Measurements from ENCODE around the gene HNRNPA0. TPM values are rescaled to one million over a fixed set of nuclear protein-coding genes. Genes with fewer than 3 reads are reported as not detected.

Gene HNRNPA0
- total RNA-seq, 4 donors from 2014 or later: 6.0 to 10.8 (median 9.0) TPM

DNA sequence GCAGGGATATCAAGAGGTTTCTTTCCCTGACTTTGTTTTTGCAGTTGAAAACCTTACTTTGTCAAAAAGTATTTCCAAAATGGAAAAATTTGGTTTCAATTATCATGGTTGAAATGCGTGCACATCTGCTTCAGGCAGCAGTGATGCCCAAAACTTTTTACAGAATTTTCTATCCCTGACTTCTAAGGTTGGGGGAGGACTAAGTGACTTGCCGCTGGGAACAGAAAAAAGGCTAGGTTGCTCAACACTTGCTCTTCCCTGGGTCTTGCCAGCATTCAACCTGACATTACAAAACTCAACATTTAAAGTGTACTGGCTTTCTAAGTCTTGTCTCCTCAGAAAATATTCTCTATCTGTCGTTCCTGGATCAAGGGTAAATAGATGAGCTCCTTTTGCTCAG, 23.0 kb downstream of the HNRNPA0 start:
- Histone ChIP-seq H3K9me3 (no peaks in the 10 kb centered on the region), H3K36me3 (no peaks in the 10 kb centered on the region), H3K27me3 (no peaks in the 10 kb centered on the region), H3K27ac (no peak overlapping the region), H3K4me3 (no peak overlapping the region), H3K4me1 (peaks cover 0 to 17% (median 14%) of the 10 kb centered on the region in 4 donors)
- WGBS, 2 donors (ENCODE audit: low coverage in 1 of 2): 86 to 88% methylated on average over 2 to 3 of the region's 3 CpGs
- TF ChIP-seq, protein P1, sequence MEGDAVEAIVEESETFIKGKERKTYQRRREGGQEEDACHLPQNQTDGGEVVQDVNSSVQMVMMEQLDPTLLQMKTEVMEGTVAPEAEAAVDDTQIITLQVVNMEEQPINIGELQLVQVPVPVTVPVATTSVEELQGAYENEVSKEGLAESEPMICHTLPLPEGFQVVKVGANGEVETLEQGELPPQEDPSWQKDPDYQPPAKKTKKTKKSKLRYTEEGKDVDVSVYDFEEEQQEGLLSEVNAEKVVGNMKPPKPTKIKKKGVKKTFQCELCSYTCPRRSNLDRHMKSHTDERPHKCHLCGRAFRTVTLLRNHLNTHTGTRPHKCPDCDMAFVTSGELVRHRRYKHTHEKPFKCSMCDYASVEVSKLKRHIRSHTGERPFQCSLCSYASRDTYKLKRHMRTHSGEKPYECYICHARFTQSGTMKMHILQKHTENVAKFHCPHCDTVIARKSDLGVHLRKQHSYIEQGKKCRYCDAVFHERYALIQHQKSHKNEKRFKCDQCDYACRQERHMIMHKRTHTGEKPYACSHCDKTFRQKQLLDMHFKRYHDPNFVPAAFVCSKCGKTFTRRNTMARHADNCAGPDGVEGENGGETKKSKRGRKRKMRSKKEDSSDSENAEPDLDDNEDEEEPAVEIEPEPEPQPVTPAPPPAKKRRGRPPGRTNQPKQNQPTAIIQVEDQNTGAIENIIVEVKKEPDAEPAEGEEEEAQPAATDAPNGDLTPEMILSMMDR (IDR thresholded peaks at IDR 0.05): no peak
- in situ Hi-C loops (cut with MboI; ENCODE audit: low pct_ligation_motif_present in 1 of 4, low pct_unique_long_range_greater_than_20kb in 1 of 4, low sequenced_read_pairs in 3 of 4): loop anchor here in 2 of 4 donors (10.0 to 25.0 kb wide), 2 partner anchors 76 to 94 kb away; no protein-coding TSS in a partner anchor
- no peak for DNase-seq
- intact Hi-C loops (cut with DNase I; ENCODE audit: low total_unique reads): no loop called here

DNA sequence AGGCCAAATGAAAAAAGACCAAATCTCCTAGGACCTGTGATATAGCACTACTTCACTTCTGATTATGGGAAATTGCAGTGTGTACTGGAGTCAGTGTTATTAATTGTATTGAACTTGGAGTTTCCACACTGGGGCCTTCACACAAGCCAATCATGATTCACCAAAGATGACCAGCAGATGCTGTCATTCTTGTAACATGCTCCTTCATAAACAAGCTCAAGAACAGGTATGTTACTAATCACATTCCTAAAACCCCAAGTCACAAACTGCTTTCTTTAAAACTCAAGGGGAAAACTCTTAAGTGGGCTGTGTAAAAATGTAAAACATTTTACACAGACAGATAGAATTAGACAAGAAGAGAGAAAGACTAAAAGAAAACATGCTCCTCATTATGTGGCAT, 23.8 kb downstream of the HNRNPA0 start:
- H3K36me3 ChIP-seq: no peaks in the 10 kb centered on the region
- H3K4me3 ChIP-seq: no peak overlapping the region
- no peak for DNase-seq
- H3K4me1 ChIP-seq: peaks cover 0 to 9% (median 6%) of the 10 kb centered on the region in 4 donors
- TF ChIP-seq POLR2AphosphoS5 (IDR thresholded peaks at IDR 0.05) (no peak), POLR2A (IDR thresholded peaks at IDR 0.05) (no peak), EP300 (IDR thresholded peaks at IDR 0.05; ENCODE audit: low read depth) (no peak)
- TF ChIP-seq, protein P1 (IDR thresholded peaks at IDR 0.05): no peak
- H3K9me3 ChIP-seq: no peaks in the 10 kb centered on the region
- H3K27me3 ChIP-seq: no peaks in the 10 kb centered on the region
- in situ Hi-C loops (cut with MboI; ENCODE audit: low pct_ligation_motif_present in 1 of 4, low pct_unique_long_range_greater_than_20kb in 1 of 4, low sequenced_read_pairs in 3 of 4) (loop anchor here in 2 of 4 donors (10.0 to 25.0 kb wide), 2 partner anchors 76 to 93 kb away; no protein-coding TSS in a partner anchor), intact Hi-C loops (cut with DNase I; ENCODE audit: low total_unique reads) (no loop called here)
- H3K27ac ChIP-seq: no peak overlapping the region

DNA sequence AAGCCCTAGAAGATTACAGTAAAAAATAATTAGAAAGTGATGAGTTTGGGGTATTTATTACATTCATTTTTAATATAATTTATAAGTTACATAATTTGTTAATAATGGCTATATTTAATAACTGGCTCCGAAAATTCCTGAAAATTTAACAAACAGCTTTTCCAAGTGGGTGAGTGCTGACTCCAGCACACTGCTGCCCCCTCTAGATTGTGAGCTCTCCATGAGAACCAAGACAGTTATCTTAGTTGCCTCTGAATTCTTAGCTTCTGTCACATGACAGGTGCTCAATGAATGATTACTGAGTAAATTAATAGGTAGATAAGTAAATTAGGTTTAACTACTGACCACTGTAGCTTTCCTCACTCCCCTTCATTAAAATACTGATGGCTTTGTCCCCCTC, 26.1 kb downstream of the HNRNPA0 start:
- WGBS, 2 donors (ENCODE audit: low coverage in 1 of 2): 60 to 80% methylated on average over 1 of the region's 1 CpG
- no peak overlapping the region for H3K4me3 ChIP-seq
- no peak overlapping the region for H3K27ac ChIP-seq
- TF ChIP-seq POLR2AphosphoS5 (IDR thresholded peaks at IDR 0.05) (no peak), EP300 (IDR thresholded peaks at IDR 0.05; ENCODE audit: low read depth) (no peak), POLR2A (IDR thresholded peaks at IDR 0.05) (no peak)
- TF ChIP-seq, protein P1 (IDR thresholded peaks at IDR 0.05): no peak
- in situ Hi-C loops (cut with MboI; ENCODE audit: low pct_ligation_motif_present in 1 of 4, low pct_unique_long_range_greater_than_20kb in 1 of 4, low sequenced_read_pairs in 3 of 4) (loop anchor here in 1 of 4 donors (25.0 kb wide), 1 partner anchor 91 kb away; no protein-coding TSS in a partner anchor), intact Hi-C loops (cut with DNase I; ENCODE audit: low total_unique reads) (no loop called here)
- no peaks in the 10 kb centered on the region for H3K27me3 ChIP-seq
- H3K36me3 ChIP-seq: no peaks in the 10 kb centered on the region
- H3K4me1 ChIP-seq: no peaks in the 10 kb centered on the region
- H3K9me3 ChIP-seq: no peaks in the 10 kb centered on the region
- no peak for DNase-seq

DNA sequence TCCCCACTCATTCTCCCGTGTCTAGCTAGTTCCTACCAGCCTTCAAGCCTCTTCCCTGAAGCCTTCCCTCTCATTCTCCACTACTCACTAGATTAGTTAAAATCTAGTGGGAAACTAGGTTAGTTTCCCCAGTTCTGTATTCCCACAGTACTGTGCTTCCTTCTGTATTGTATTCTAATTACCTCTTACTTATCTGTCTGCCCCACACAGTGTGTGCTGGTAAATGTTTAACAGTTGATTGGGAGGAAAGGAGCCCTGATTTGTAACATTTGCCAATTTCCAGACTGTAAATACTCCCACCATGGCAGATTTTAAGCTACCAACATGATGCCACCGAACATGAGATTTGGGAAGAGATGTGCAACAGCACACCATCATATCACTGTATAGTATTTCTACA, 26.5 kb downstream of the HNRNPA0 start:
- Histone ChIP-seq H3K27ac (no peak overlapping the region), H3K9me3 (no peaks in the 10 kb centered on the region), H3K36me3 (no peaks in the 10 kb centered on the region), H3K4me3 (no peak overlapping the region), H3K4me1 (no peaks in the 10 kb centered on the region), H3K27me3 (no peaks in the 10 kb centered on the region)
- in situ Hi-C loops (cut with MboI; ENCODE audit: low pct_ligation_motif_present in 1 of 4, low pct_unique_long_range_greater_than_20kb in 1 of 4, low sequenced_read_pairs in 3 of 4) (loop anchor here in 1 of 4 donors (25.0 kb wide), 1 partner anchor 90 kb away; no protein-coding TSS in a partner anchor), intact Hi-C loops (cut with DNase I; ENCODE audit: low total_unique reads) (no loop called here)
- DNase-seq: no peak
- 61 to 63% methylated on average over 2 of the region's 2 CpGs for WGBS, 2 donors (ENCODE audit: low coverage in 1 of 2)
- TF ChIP-seq EP300 (IDR thresholded peaks at IDR 0.05; ENCODE audit: low read depth) (no peak), POLR2A (IDR thresholded peaks at IDR 0.05) (no peak)

DNA sequence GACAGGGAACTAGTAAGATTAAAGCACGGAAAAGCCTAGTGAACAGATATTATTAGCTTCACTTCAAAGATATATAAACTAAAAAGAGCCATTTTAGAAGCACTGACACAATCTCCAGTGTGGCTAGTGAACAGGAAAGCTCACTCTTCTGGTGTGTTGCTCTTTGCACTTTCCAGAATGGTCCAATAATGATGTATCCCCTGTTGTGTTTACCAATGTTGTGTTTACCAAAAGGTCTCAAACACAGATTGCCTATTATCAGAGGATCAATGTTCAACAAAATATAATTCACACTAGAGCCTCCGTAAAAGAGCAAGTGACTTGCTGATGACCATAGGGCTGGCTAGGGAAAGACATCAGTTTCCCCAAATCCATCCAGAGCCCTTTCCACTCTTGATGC, 29.9 kb downstream of the HNRNPA0 start:
- Histone ChIP-seq H3K27ac (no peak overlapping the region), H3K4me1 (no peaks in the 10 kb centered on the region), H3K4me3 (no peak overlapping the region), H3K36me3 (no peaks in the 10 kb centered on the region), H3K9me3 (no peaks in the 10 kb centered on the region), H3K27me3 (no peaks in the 10 kb centered on the region)
- WGBS, 2 donors (ENCODE audit: low coverage in 1 of 2): 64 to 86% methylated on average over 1 to 2 of the region's 2 CpGs
- TF ChIP-seq POLR2A (IDR thresholded peaks at IDR 0.05) (no peak), POLR2AphosphoS5 (IDR thresholded peaks at IDR 0.05) (no peak), EP300 (IDR thresholded peaks at IDR 0.05; ENCODE audit: low read depth) (no peak)
- TF ChIP-seq, protein P1 (IDR thresholded peaks at IDR 0.05): no peak
- intact Hi-C loops (cut with DNase I; ENCODE audit: low total_unique reads) (no loop called here), in situ Hi-C loops (cut with MboI; ENCODE audit: low pct_ligation_motif_present in 1 of 4, low pct_unique_long_range_greater_than_20kb in 1 of 4, low sequenced_read_pairs in 3 of 4) (no loop called here)
- no peak for DNase-seq

All from transverse colon (tissue), 4 donors.